SU-DHL-6 (cell line): ENCODE measurements around the gene PBRM1.

ENCODE experiments used
- H2AFZ ChIP-seq: fragments of 200-600 bp; sonication (generic); 2 replicates; pipeline ENCODE4 v1.6.1; 2014; ENCODE audit warnings: low read depth, mild to moderate bottlenecking, moderate library complexity, mixed read lengths, antibody characterized with exemption, low read length; ENCODE audit not compliant: severe bottlenecking
- H3F3A ChIP-seq: fragments of 200-600 bp; shearing (Covaris generic); 2 replicates; pipeline ENCODE4 v1.6.0; 2016; ENCODE audit warnings: antibody characterized with exemption, mild to moderate bottlenecking; ENCODE audit not compliant: insufficient read depth
- H3K27ac ChIP-seq: fragments of 200-600 bp; sonication (generic); 2 replicates; pipeline ENCODE4 v1.5.1; 2016; ENCODE audit warnings: low read depth, mild to moderate bottlenecking, low read length, moderate library complexity, mixed read lengths
- H3K27me3 ChIP-seq: fragments of 200-600 bp; sonication (generic), shearing (Covaris generic); 2 replicates; pipeline ENCODE4 v1.6.0; 2014; ENCODE audit warnings: mild to moderate bottlenecking, low read length
- H3K36me3 ChIP-seq: fragments of 200-600 bp; sonication (generic); 2 replicates; pipeline ENCODE4 v1.6.1; 2014; ENCODE audit warnings: mild to moderate bottlenecking, low read length, mixed read lengths
- H3K4me2 ChIP-seq: fragments of 300-600, 200-600 bp; shearing (Covaris generic), sonication (generic); 2 replicates; pipeline ENCODE4 v1.6.0; 2014; ENCODE audit warnings: low read length, low read depth, mild to moderate bottlenecking; ENCODE audit not compliant: poor library complexity, severe bottlenecking
- H3K4me3 ChIP-seq: fragments of 200-600 bp; sonication (generic); 2 replicates; pipeline ENCODE4 v1.5.1; 2014; ENCODE audit warnings: antibody characterized with exemption, low read length, mild to moderate bottlenecking, mixed read lengths; ENCODE audit not compliant: insufficient read depth, poor library complexity, severe bottlenecking
- H3K79me2 ChIP-seq: fragments of 200-600 bp; sonication (generic); 2 replicates; pipeline ENCODE4 v1.6.1; 2014; ENCODE audit warnings: mild to moderate bottlenecking, low read length, moderate library complexity; ENCODE audit not compliant: insufficient read depth
- H3K9ac ChIP-seq: fragments of 200-600 bp; sonication (generic); 2 replicates; pipeline ENCODE4 v1.7.0; 2014; ENCODE audit warnings: mild to moderate bottlenecking, low read length
- H3K9me2 ChIP-seq: fragments of 200-600 bp; sonication (generic); replicated peaks from 2 replicates; pipeline ENCODE4 v1.6.1; 2014; ENCODE audit warnings: low read length; ENCODE audit not compliant: insufficient read depth
- H3K9me3 ChIP-seq: fragments of 200-600 bp; sonication (generic); 2 replicates; pipeline ENCODE4 v1.6.1; 2014; ENCODE audit warnings: low read length, mixed read lengths; ENCODE audit not compliant: insufficient read depth
- H4K20me1 ChIP-seq: fragments of 200-600 bp; sonication (generic); 2 replicates; pipeline ENCODE4 v1.6.1; 2014; ENCODE audit warnings: low read depth, mild to moderate bottlenecking, antibody characterized with exemption, low read length, moderate library complexity, mixed read lengths
- EZH2phosphoT487 ChIP-seq: fragments of 200-600 bp; sonication (generic), shearing (Covaris generic); conservative IDR thresholded peaks from 2 replicates; pipeline ENCODE4 v1.6.1; 2018; ENCODE audit warnings: mild to moderate bottlenecking, antibody characterized with exemption, low read length, moderate library complexity, mixed read lengths
- TF ChIP-seq, protein P1 (sequence below): fragments of 200-600 bp; sonication (generic); IDR thresholded peaks from one replicate; pipeline ENCODE4 v1.5.1; 2017; ENCODE audit warnings: antibody characterized with exemption, mild to moderate bottlenecking, low read length, moderate library complexity; ENCODE audit not compliant: insufficient read depth, poor library complexity, severe bottlenecking

Gene PBRM1

DNA sequence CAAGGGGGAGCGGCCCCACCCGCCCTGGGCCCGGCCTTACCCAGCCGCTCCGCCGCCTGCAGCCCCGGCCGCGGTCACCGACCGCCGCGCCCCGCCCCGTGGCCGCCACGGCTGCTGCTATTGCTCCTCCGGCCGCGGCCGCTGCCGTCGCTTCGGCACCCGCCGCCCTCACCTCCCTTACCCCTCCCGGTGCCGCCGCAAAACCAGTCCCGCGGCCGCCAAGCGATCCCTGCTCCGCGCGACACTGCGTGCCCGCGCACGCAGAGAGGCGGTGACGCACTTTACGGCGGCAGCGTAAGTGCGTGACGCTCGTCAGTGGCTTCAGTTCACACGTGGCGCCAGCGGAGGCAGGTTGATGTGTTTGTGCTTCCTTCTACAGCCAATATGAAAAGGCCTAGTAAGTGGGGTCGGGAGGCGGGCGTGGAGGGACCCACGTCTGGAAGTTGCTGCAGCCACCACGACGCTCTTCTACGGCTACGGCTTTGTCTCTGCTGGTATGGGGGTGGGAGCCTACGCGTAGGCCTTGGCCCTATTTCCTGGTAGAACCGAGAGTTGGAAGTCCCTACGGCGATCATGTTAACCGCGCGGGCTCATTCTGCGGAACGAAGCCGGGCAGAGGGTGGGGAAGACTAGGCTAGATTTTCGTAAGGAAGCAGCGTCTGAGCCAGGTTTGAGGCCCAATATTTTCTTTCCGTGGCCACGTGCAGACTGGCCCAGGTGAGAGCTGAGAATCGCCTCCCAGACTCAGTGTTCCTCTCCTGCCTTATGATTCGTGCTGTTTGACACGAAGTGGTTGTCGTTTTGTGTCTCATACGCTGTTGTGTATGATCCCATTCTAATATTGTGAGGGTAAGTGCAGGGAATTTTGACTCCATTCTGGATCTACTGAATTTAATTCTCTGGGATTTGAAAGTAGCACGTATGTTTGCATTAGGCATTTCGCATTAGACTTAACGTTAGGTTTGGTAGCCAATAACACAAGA is at the start of gene PBRM1, which contains the start of gene GNL3:
Gene PBRM1 (minus strand): TSS at position 205 of the 983 bp plus-strand sequence.
Gene GNL3 (plus strand): TSS at position 324 of the 983 bp plus-strand sequence. CDS start 61 bp downstream, at position 385.
- H3F3A ChIP-seq, result peaks cover 12% of the 10 kb centered on the region

DNA sequence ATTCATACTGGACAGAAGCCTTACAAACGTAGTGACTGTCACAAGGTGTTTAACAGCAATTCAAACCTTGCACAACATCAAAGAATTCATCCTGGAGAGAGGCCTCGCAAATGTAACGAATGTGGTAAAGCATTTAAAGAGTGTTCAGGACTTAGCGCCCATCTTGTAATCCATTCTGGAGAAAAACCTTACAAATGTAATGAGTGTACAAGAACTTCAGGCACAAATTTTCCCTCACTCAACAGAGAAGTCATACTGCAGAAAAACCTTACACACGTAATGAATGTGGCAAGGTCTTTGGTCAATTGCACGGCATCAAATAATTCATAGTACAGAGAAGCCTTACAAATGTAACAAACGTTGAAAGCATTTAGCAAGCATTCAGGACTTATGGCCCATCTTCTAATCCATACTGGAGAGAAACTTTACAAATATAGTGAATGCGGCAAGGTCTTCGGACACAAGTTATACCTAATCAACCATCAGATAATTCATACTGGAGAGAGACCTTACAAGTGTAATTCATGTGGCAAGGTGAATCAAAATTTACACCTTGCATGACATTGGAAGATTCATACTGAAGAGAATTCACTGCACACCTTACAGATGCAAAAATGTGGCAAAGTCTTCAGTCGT is 47.7 kb upstream of the PBRM1 start:
- Histone ChIP-seq H3K79me2 (no peaks in the 10 kb centered on the region), H3K9ac (no peak overlapping the region), H2AFZ (no peak overlapping the region), H4K20me1 (no peaks in the 10 kb centered on the region), H3K27me3 (no peaks in the 10 kb centered on the region), H3K4me2 (no peak overlapping the region), H3K27ac (no peak overlapping the region), H3K36me3 (peaks cover 17% of the 10 kb centered on the region; the same call in 1 of the 2 replicates), H3K4me3 (no peak overlapping the region), H3K9me3 (peaks cover 5% of the 10 kb centered on the region; the same call in 1 of the 2 replicates), H3K9me2 (no peaks in the 10 kb centered on the region), H3F3A (no peaks in the 10 kb centered on the region)
- TF ChIP-seq, protein P1, sequence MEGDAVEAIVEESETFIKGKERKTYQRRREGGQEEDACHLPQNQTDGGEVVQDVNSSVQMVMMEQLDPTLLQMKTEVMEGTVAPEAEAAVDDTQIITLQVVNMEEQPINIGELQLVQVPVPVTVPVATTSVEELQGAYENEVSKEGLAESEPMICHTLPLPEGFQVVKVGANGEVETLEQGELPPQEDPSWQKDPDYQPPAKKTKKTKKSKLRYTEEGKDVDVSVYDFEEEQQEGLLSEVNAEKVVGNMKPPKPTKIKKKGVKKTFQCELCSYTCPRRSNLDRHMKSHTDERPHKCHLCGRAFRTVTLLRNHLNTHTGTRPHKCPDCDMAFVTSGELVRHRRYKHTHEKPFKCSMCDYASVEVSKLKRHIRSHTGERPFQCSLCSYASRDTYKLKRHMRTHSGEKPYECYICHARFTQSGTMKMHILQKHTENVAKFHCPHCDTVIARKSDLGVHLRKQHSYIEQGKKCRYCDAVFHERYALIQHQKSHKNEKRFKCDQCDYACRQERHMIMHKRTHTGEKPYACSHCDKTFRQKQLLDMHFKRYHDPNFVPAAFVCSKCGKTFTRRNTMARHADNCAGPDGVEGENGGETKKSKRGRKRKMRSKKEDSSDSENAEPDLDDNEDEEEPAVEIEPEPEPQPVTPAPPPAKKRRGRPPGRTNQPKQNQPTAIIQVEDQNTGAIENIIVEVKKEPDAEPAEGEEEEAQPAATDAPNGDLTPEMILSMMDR, result no peak
- TF ChIP-seq EZH2phosphoT487, result no peak

More for the DNA sequence above, at the start of gene PBRM1, which contains the start of gene GNL3:
- Histone ChIP-seq H3K9me3 (no peaks in the 10 kb centered on the region), H2AFZ (peak within 1 kb of the TSS; percentile 72), H3K79me2 (peaks cover 75% of the 10 kb centered on the region), H3K4me3 (peak within 1 kb of the TSS; percentile 99), H3K27me3 (no peaks in the 10 kb centered on the region), H3K9ac (peak within 1 kb of the TSS; percentile 80), H3K27ac (peak within 1 kb of the TSS; percentile 83), H3K4me2 (peak within 1 kb of the TSS; percentile 94), H4K20me1 (no peaks in the 10 kb centered on the region), H3K9me2 (no peaks in the 10 kb centered on the region), H3K36me3 (peaks cover 41% of the 10 kb centered on the region)
- no peak for TF ChIP-seq EZH2phosphoT487
- TF ChIP-seq, protein P1, result no peak

DNA sequence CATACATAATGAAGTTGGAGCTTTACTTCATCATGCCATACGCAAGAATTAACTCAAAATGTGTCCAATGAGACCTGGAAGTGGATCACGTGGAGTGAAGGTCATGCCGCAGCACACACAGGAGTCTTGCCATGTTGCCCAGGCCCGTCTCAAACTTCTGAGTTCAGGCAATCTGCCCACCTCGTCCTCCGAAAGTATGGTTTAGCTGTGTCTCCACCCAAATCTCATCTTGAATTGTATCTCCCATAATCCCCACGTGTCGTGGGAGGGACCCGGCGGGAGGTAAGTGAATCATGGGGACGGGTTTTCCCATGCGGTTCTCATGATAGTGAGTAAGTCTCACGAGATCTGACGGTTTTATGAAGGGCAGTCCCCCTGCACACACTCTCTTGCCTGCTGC is 45.9 kb upstream of the PBRM1 start:
- H3F3A ChIP-seq, result no peaks in the 10 kb centered on the region
- H3K4me3 ChIP-seq, result no peak overlapping the region
- no peaks in the 10 kb centered on the region for H3K79me2 ChIP-seq
- no peak for TF ChIP-seq EZH2phosphoT487
- TF ChIP-seq, protein P1, result no peak
- no peak overlapping the region for H3K27ac ChIP-seq
- H3K9me2 ChIP-seq, result no peaks in the 10 kb centered on the region
- no peak overlapping the region for H3K4me2 ChIP-seq
- peaks cover 17% of the 10 kb centered on the region; the same call in 1 of the 2 replicates for H3K36me3 ChIP-seq
- no peaks in the 10 kb centered on the region for H4K20me1 ChIP-seq
- no peak overlapping the region for H2AFZ ChIP-seq
- H3K27me3 ChIP-seq, result no peaks in the 10 kb centered on the region
- H3K9me3 ChIP-seq, result peaks cover 5% of the 10 kb centered on the region; the same call in 1 of the 2 replicates
- H3K9ac ChIP-seq, result no peak overlapping the region
